ENCODE measurements around the gene CDK2AP2.

CDK2AP2 gene

DNA sequence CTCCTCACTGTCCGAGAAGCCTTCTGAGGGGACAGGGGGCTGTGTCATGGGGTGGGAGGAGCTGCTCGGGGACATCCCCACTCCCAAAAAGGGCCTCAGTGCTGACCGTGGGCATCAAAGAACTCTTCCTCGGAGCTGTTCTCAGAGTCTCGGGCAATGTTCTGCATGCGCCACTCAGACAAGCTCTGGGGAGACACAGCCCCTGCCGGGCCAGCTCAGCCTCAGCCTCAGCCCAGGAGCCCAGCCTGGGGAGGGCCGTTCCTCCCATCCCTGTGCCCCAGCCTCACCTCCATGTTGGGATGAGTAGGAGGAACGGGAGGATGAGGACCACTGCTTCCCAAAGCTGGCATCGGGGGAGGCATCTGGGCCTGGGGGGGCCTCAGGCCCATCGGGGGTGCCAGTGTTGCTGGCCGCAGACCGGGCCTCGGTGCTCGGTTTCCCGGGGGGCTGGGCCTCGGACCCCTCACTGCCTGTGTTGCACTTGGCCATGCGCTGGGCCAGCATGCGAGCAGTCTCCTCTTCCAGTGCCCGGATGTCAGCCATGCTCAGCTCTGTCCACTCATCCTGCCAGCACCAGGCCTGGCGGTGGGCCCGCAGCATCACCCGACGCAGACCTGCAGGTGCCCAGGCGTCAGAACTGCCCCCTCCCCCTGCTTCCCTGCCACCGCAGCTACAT lies 8.0 kb downstream of the CDK2AP2 start:
- TF ChIP-seq, protein P1, sequence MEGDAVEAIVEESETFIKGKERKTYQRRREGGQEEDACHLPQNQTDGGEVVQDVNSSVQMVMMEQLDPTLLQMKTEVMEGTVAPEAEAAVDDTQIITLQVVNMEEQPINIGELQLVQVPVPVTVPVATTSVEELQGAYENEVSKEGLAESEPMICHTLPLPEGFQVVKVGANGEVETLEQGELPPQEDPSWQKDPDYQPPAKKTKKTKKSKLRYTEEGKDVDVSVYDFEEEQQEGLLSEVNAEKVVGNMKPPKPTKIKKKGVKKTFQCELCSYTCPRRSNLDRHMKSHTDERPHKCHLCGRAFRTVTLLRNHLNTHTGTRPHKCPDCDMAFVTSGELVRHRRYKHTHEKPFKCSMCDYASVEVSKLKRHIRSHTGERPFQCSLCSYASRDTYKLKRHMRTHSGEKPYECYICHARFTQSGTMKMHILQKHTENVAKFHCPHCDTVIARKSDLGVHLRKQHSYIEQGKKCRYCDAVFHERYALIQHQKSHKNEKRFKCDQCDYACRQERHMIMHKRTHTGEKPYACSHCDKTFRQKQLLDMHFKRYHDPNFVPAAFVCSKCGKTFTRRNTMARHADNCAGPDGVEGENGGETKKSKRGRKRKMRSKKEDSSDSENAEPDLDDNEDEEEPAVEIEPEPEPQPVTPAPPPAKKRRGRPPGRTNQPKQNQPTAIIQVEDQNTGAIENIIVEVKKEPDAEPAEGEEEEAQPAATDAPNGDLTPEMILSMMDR (IDR thresholded peaks at IDR 0.05; ENCODE audit: low read depth, low read length, missing control alignments) = no peak
- no peak for DNase-seq (ENCODE audit: extremely low read depth, low read depth)
- no peak overlapping the region for H3K4me3 ChIP-seq (replicated peaks; ENCODE audit: low read depth, low read length)

DNA sequence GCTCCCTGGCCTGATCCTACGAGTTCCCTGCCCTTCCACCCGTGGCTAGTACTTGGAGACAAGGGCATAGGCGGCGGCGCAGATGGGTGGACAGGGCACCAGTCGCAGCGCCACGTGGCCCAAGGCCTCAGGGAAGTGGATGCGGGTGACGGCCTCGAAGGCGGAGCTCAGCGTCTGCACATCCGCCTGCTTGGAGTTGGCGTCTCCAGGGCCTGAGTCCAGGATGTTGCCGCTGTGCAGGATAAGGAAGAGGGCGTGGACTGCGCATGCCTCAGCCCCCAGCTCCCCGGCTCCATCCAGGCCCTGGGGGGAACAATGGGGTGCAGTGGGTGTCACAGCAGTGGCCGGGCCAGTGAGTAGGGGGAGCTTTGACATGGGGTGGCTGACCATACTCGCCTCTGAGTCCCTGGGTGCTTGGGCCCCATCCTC lies 9.4 kb downstream of the CDK2AP2 start:
- no peak for DNase-seq (ENCODE audit: extremely low read depth, low read depth)
- no peak overlapping the region for H3K4me3 ChIP-seq (replicated peaks; ENCODE audit: low read depth, low read length)
- TF ChIP-seq, protein P1 (IDR thresholded peaks at IDR 0.05; ENCODE audit: low read depth, low read length, missing control alignments) = no peak

GRCh38 chr11:67497656-67498291 lies 10.2 kb downstream of the CDK2AP2 start:
- TF ChIP-seq, protein P1 (IDR thresholded peaks at IDR 0.05; ENCODE audit: low read depth, low read length, missing control alignments) = no peak
- DNase-seq (ENCODE audit: extremely low read depth, low read depth) = no peak
- H3K4me3 ChIP-seq (replicated peaks; ENCODE audit: low read depth, low read length) = no peak overlapping the region

DNA sequence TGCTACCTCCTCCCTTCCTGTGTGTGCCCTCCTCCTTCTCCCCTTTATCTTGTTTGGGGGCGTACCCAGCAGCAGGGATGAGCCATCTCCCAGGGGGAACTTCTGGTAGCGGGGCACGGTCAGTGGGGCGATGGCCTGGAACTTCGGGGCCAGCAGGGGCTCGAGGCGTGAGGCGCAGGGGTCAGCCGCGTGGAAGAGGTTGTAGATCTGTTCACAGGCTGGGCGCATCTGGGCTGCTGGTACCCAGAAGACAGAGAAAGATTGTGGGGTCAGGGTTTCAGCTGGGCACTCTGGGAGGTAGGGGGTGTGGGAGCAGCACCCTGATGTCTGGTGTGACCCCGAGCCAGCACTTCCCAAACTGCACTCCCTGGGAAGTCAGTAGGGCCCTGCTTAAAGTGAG lies 11.8 kb downstream of the CDK2AP2 start:
- DNase-seq (ENCODE audit: extremely low read depth, low read depth) = no peak
- TF ChIP-seq, protein P1 (IDR thresholded peaks at IDR 0.05; ENCODE audit: low read depth, low read length, missing control alignments) = no peak
- H3K4me3 ChIP-seq (replicated peaks; ENCODE audit: low read depth, low read length) = no peak overlapping the region

GRCh38 chr11:67495234-67496005 lies 12.5 kb downstream of the CDK2AP2 start:
- TF ChIP-seq, protein P1 (IDR thresholded peaks at IDR 0.05; ENCODE audit: low read depth, low read length, missing control alignments) = no peak
- H3K4me3 ChIP-seq (replicated peaks; ENCODE audit: low read depth, low read length) = no peak overlapping the region
- no peak for DNase-seq (ENCODE audit: extremely low read depth, low read depth)

DNA sequence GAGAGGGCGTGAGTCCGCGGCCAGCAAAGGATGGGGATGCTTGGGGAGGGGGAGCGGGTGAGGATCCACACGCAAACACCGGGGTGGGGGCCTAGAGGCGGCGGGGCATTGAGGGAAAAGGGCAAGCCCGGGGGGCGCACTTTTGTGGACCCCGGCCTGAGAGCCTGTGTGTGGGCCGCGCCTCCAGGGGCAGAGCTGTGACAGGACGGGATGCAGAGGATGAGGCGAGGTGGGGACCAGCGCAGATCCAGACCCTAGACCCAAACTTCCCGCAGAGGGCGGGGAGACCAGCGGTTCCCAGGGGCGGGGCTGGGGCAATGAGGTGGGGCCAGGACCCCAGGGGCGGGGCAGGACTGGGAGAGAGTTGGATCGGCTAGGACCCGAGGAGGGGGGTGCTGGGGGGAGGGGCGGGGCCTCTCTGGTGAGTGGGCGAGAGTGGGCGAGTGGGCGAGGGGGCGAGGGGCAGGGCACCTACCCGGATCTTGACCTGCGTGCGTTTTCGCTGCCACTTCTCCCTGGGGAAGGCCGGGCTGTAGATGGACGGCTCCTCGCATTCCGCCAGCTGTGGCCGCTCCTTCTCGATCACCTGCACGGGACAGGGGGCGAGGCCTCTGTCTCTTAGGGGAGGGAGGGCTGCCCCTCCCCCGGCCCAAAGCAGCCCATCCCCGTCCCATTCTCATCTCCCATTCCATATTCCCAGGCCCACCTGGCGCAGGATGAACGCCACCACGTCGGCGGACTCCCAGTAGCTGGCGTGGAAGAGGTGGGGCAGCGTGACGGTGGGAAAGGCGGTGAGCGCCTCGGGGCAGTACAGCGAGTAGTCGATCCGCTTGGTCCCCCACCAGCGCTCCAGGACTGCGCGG lies 13.4 kb downstream of the CDK2AP2 start:
- TF ChIP-seq, protein P1 (IDR thresholded peaks at IDR 0.05; ENCODE audit: low read depth, low read length, missing control alignments) = no peak
- H3K4me3 ChIP-seq (replicated peaks; ENCODE audit: low read depth, low read length) = no peak overlapping the region
- DNase-seq (ENCODE audit: extremely low read depth, low read depth) = no peak
